Gastrocnemius medialis (tissue), 4 donors: ENCODE results near the gene TACR1. TPM values are rescaled to one million over a fixed set of nuclear protein-coding genes. Genes with fewer than 3 reads are reported as not detected.

Experiments used
- ATAC-seq, 2 donors: fragments of 150-250 bp; one replicate each; pipeline ENCODE4 v1.9.1; 2016
- DNase-seq, 2 donors: peaks; one replicate each; pipeline ENCODE4 v3.0.0-alpha.2; 2019
- H3K27ac ChIP-seq, 4 donors: fragments of 200-600 bp; sonication (generic); 1 replicate in 1 of 4; 2 replicates in 3 of 4; pipeline ENCODE4 v1.5.1; 2016 to 2018; ENCODE audit warnings: mild to moderate bottlenecking in 2 of 4, moderate library complexity in 1 of 4
- H3K27me3 ChIP-seq, 3 donors: fragments of 200-600 bp; sonication (generic) in 2 of 3; 1 replicate in 1 of 3; 2 replicates in 2 of 3; pipeline versions ENCODE4 v1.5.1 to v1.6.0; 2016 to 2019; ENCODE audit warnings: mild to moderate bottlenecking in 1 of 3, moderate library complexity in 1 of 3
- H3K36me3 ChIP-seq, 2 donors: fragments of 200-600 bp; sonication (generic) in 1 of 2; one replicate each; pipeline ENCODE4 v1.5.1; 2017 to 2018
- H3K4me1 ChIP-seq, 2 donors: fragments of 200-600 bp; sonication (generic) in 1 of 2; one replicate each; pipeline ENCODE4 v1.5.1; 2016 to 2017; ENCODE audit warnings: mild to moderate bottlenecking in 2 of 2
- H3K4me3 ChIP-seq, 4 donors: fragments of 200-600 bp; sonication (generic) in 3 of 4; 1 replicate in 1 of 4; 2 replicates in 3 of 4; pipeline ENCODE4 v1.5.1; 2016 to 2019; ENCODE audit warnings: mild to moderate bottlenecking in 2 of 4
- H3K9me3 ChIP-seq, 3 donors: fragments of 200-600 bp; sonication (generic) in 2 of 3; 1 replicate in 1 of 3; 2 replicates in 2 of 3; pipeline ENCODE4 v1.5.1; 2016 to 2019
- CTCF ChIP-seq, 5 experiments: fragments of 450-650 bp in 3 of 5; fragments of 200-600 bp in 2 of 5; sonication (generic) in 2 of 5; IDR thresholded peaks in 4 of 5; conservative IDR thresholded peaks in 1 of 5; 1 replicate in 4 of 5; 2 replicates in 1 of 5; pipeline ENCODE4 v1.5.1; 2016 to 2019; ENCODE audit warnings: antibody characterized with exemption in 5 of 5, mild to moderate bottlenecking in 3 of 5, moderate library complexity in 3 of 5
- POLR2A ChIP-seq, 2 donors: fragments of 450-650 bp; IDR thresholded peaks; one replicate each; pipeline ENCODE4 v1.6.1; 2017; ENCODE audit warnings: antibody characterized with exemption in 2 of 2, mild to moderate bottlenecking in 2 of 2, moderate library complexity in 2 of 2
- in situ Hi-C, 4 donors: fragments of 200-750 bp; cut with MboI; loops; one replicate each; pipeline versions ENCODE4 v1.15.0 to v1.8.0; 2017; ENCODE audit warnings: low sequenced_read_pairs in 4 of 4
- intact Hi-C: fragments of 100-400 bp; cut with DNase I; formaldehyde crosslinking; loops from one replicate; pipeline ENCODE4 v1.15.1; 2023; ENCODE audit warnings: low total_unique reads
- total RNA-seq, 4 donors: library from RNA; depleted of rRNA; stranded (reverse); fragments of >200 nt; gene quantifications; one replicate each; pipeline versions ENCODE4 v1.1.0 to v1.2.3, GENCODE V29; 2016

TACR1 gene
- total RNA-seq, 4 donors from 2014 or later: 0.07 to 0.42 (median 0.19) TPM

- Histone ChIP-seq H3K36me3 (no peaks in the 10 kb centered on the region), H3K27me3 (no peaks in the 10 kb centered on the region), H3K4me1 (peaks cover 5 to 6% of the 10 kb centered on the region in 2 donors), H3K4me3 (no peak overlapping the region), H3K27ac (no peak overlapping the region), H3K9me3 (no peaks in the 10 kb centered on the region)
- no peak for ATAC-seq
- TF ChIP-seq POLR2A (IDR thresholded peaks at IDR 0.05): no peak
- TF ChIP-seq CTCF (IDR thresholded peaks at IDR 0.05 in 4 of 5, conservative IDR thresholded peaks at IDR 0.05 in 1 of 5): no peak
- intact Hi-C loops (no loop called here), in situ Hi-C loops (loop anchor here in 1 of 4 donors (25.0 kb wide), 1 partner anchor 341 kb away; no protein-coding TSS in a partner anchor)
- no peak for DNase-seq
Measured at GRCh38 chr2:75071766-75072165, 127.6 kb downstream of the TACR1 start.

GRCh38 chr2:75068546-75068945 lies 130.8 kb downstream of the TACR1 start:
- ATAC-seq (no peak), DNase-seq (no peak)
- in situ Hi-C loops: loop anchor here in 1 of 4 donors (25.0 kb wide), 1 partner anchor 344 kb away; no protein-coding TSS in a partner anchor
- Histone ChIP-seq H3K9me3 (no peaks in the 10 kb centered on the region), H3K4me1 (no peaks in the 10 kb centered on the region), H3K27ac (no peak overlapping the region), H3K27me3 (no peaks in the 10 kb centered on the region), H3K4me3 (no peak overlapping the region), H3K36me3 (no peaks in the 10 kb centered on the region)
- intact Hi-C loops: loop anchor here (10.0 kb wide), 1 partner anchor 336 kb away; no protein-coding TSS in a partner anchor
- TF ChIP-seq POLR2A (IDR thresholded peaks at IDR 0.05): no peak
- TF ChIP-seq CTCF (IDR thresholded peaks at IDR 0.05 in 4 of 5, conservative IDR thresholded peaks at IDR 0.05 in 1 of 5): no peak

- TF ChIP-seq CTCF (IDR thresholded peaks at IDR 0.05 in 4 of 5, conservative IDR thresholded peaks at IDR 0.05 in 1 of 5) (no peak), POLR2A (IDR thresholded peaks at IDR 0.05) (no peak)
- ATAC-seq (no peak), DNase-seq (no peak)
- in situ Hi-C loops: loop anchor here in 1 of 4 donors (25.0 kb wide), 1 partner anchor 345 kb away; no protein-coding TSS in a partner anchor
- intact Hi-C loops: loop anchor here (10.0 kb wide), 1 partner anchor 337 kb away; no protein-coding TSS in a partner anchor
- no peaks in the 10 kb centered on the region for H3K27me3 ChIP-seq
- H3K4me3 ChIP-seq: no peak overlapping the region
- H3K4me1 ChIP-seq: no peaks in the 10 kb centered on the region
- no peaks in the 10 kb centered on the region for H3K36me3 ChIP-seq
- H3K27ac ChIP-seq: no peak overlapping the region
- no peaks in the 10 kb centered on the region for H3K9me3 ChIP-seq
Measured at GRCh38 chr2:75067506-75067905, 131.8 kb downstream of the TACR1 start.

GRCh38 chr2:75066121-75066902 lies 133.0 kb downstream of the TACR1 start:
- Histone ChIP-seq H3K27me3 (no peaks in the 10 kb centered on the region), H3K9me3 (no peaks in the 10 kb centered on the region), H3K27ac (no peak overlapping the region), H3K4me1 (no peaks in the 10 kb centered on the region), H3K4me3 (no peak overlapping the region), H3K36me3 (no peaks in the 10 kb centered on the region)
- TF ChIP-seq POLR2A (IDR thresholded peaks at IDR 0.05) (no peak), CTCF (IDR thresholded peaks at IDR 0.05 in 4 of 5, conservative IDR thresholded peaks at IDR 0.05 in 1 of 5) (no peak)
- ATAC-seq (no peak), DNase-seq (no peak)
- in situ Hi-C loops: loop anchor here in 1 of 4 donors (25.0 kb wide), 1 partner anchor 346 kb away; no protein-coding TSS in a partner anchor
- intact Hi-C loops: loop anchor here (10.0 kb wide), 1 partner anchor 338 kb away; no protein-coding TSS in a partner anchor
